ENCODE results near the gene CCL1. TPM values are rescaled to one million over a fixed set of nuclear protein-coding genes. Genes with fewer than 3 reads are reported as not detected.

CCL1 gene
- total and polyA plus RNA-seq, 2 experiments from 2014 or later, result not detected

DNA sequence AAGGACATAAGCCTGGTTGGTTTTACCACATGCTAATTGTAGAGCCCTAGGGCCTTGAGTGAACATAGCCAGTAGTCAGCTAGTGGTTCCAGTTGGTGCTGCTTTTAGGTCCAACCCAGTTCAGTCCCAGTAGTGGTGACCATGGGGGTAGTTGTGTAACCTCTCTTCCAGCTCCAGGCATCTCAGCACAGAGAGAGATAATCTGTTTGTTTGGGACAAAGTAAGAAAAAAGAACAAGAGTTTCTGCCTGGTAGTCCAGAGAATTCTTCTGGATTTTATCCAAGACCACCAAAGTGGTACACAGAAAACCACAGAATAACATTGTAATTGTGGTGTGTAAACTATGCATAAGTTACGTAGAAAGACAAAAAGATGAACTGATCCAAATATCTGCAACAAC lies 11.9 kb downstream of the CCL1 start:
- H3K4me2 ChIP-seq, result no peak overlapping the region
- Mint-ChIP-seq H3K9me3 (peaks cover 2% of the 10 kb centered on the region; the same call in 2 of the 3 replicates), H3K36me3 (ENCODE audit: low read depth) (no peaks in the 10 kb centered on the region), H3K4me3 (no peak overlapping the region), H3K4me1 (no peaks in the 10 kb centered on the region), H3K27ac (no peak overlapping the region), H3K27me3 (ENCODE audit: insufficient read depth, low read depth, poor library complexity) (no peaks in the 10 kb centered on the region)
- H3K27ac ChIP-seq (ENCODE audit: low read depth), result no peak overlapping the region
- H3K4me3 ChIP-seq, result no peak overlapping the region
- no peaks in the 10 kb centered on the region for H3K36me3 ChIP-seq (ENCODE audit: insufficient read depth)
- no peaks in the 10 kb centered on the region for H3F3A ChIP-seq (replicated peaks; ENCODE audit: low read depth)
- no peaks in the 10 kb centered on the region; the same call in 1 of the 2 replicates for H4K20me1 ChIP-seq (replicated peaks; ENCODE audit: insufficient read depth)
- DNase-seq (ENCODE audit: low spot score) (no peak), ATAC-seq (no peak)
- no peaks in the 10 kb centered on the region for H3K27me3 ChIP-seq (ENCODE audit: insufficient read depth)
- TF ChIP-seq, protein P1, sequence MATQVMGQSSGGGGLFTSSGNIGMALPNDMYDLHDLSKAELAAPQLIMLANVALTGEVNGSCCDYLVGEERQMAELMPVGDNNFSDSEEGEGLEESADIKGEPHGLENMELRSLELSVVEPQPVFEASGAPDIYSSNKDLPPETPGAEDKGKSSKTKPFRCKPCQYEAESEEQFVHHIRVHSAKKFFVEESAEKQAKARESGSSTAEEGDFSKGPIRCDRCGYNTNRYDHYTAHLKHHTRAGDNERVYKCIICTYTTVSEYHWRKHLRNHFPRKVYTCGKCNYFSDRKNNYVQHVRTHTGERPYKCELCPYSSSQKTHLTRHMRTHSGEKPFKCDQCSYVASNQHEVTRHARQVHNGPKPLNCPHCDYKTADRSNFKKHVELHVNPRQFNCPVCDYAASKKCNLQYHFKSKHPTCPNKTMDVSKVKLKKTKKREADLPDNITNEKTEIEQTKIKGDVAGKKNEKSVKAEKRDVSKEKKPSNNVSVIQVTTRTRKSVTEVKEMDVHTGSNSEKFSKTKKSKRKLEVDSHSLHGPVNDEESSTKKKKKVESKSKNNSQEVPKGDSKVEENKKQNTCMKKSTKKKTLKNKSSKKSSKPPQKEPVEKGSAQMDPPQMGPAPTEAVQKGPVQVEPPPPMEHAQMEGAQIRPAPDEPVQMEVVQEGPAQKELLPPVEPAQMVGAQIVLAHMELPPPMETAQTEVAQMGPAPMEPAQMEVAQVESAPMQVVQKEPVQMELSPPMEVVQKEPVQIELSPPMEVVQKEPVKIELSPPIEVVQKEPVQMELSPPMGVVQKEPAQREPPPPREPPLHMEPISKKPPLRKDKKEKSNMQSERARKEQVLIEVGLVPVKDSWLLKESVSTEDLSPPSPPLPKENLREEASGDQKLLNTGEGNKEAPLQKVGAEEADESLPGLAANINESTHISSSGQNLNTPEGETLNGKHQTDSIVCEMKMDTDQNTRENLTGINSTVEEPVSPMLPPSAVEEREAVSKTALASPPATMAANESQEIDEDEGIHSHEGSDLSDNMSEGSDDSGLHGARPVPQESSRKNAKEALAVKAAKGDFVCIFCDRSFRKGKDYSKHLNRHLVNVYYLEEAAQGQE (IDR thresholded peaks at IDR 0.05; ENCODE audit: unreplicated experiment), result no peak
- peaks cover 6% of the 10 kb centered on the region; the same call in 1 of the 2 replicates for H3K9me2 ChIP-seq (ENCODE audit: insufficient read depth)
- H3K4me1 ChIP-seq (ENCODE audit: insufficient read depth), result no peaks in the 10 kb centered on the region
- no peaks in the 10 kb centered on the region for H3K79me2 ChIP-seq (replicated peaks; ENCODE audit: insufficient read depth)
- H2AFZ ChIP-seq, result no peak overlapping the region

DNA sequence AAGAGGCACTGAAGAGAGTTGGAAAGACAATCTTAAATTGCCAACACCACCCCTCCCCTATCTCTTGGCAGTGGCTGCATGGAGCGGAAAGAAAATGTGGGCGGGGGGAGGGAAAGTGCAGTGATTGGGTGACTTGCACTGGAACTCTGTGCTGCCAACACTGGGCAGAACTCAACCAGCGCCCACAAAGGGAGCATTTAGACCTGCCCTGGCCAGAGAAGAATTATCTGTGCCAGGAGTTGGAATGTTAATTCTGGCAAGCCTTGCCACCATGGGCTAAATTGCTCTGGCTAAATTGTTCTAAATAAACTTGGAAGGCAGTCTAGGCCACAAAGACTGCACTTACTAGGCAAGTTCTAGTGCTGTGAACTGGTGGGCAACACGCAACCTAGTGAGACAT lies 13.3 kb downstream of the CCL1 start:
- Histone ChIP-seq H3K4me2 (no peak overlapping the region), H3K36me3 (ENCODE audit: insufficient read depth) (no peaks in the 10 kb centered on the region), H3K27me3 (ENCODE audit: insufficient read depth) (no peaks in the 10 kb centered on the region), H3F3A (replicated peaks; ENCODE audit: low read depth) (no peaks in the 10 kb centered on the region), H3K4me3 (no peak overlapping the region), H2AFZ (no peak overlapping the region; the same call in 1 of the 2 replicates), H3K9me2 (ENCODE audit: insufficient read depth) (peaks cover 6% of the 10 kb centered on the region; the same call in 1 of the 2 replicates), H4K20me1 (replicated peaks; ENCODE audit: insufficient read depth) (no peaks in the 10 kb centered on the region; the same call in 1 of the 2 replicates), H3K79me2 (replicated peaks; ENCODE audit: insufficient read depth) (no peaks in the 10 kb centered on the region), H3K27ac (ENCODE audit: low read depth) (no peak overlapping the region), H3K4me1 (ENCODE audit: insufficient read depth) (no peaks in the 10 kb centered on the region)
- H3K36me3 Mint-ChIP-seq (ENCODE audit: low read depth), result no peaks in the 10 kb centered on the region
- H3K27me3 Mint-ChIP-seq (ENCODE audit: insufficient read depth, low read depth, poor library complexity), result no peaks in the 10 kb centered on the region
- TF ChIP-seq, protein P2, sequence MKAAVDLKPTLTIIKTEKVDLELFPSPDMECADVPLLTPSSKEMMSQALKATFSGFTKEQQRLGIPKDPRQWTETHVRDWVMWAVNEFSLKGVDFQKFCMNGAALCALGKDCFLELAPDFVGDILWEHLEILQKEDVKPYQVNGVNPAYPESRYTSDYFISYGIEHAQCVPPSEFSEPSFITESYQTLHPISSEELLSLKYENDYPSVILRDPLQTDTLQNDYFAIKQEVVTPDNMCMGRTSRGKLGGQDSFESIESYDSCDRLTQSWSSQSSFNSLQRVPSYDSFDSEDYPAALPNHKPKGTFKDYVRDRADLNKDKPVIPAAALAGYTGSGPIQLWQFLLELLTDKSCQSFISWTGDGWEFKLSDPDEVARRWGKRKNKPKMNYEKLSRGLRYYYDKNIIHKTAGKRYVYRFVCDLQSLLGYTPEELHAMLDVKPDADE (IDR thresholded peaks at IDR 0.05), result no peak
- TF ChIP-seq EZH2 (IDR thresholded peaks at IDR 0.05; ENCODE audit: low read depth, unreplicated experiment), result no peak
- TF ChIP-seq CREB1 (CRISPR knock-in tag; IDR thresholded peaks at IDR 0.05; ENCODE audit: low read depth), result no peak
- TF ChIP-seq, protein P3, sequence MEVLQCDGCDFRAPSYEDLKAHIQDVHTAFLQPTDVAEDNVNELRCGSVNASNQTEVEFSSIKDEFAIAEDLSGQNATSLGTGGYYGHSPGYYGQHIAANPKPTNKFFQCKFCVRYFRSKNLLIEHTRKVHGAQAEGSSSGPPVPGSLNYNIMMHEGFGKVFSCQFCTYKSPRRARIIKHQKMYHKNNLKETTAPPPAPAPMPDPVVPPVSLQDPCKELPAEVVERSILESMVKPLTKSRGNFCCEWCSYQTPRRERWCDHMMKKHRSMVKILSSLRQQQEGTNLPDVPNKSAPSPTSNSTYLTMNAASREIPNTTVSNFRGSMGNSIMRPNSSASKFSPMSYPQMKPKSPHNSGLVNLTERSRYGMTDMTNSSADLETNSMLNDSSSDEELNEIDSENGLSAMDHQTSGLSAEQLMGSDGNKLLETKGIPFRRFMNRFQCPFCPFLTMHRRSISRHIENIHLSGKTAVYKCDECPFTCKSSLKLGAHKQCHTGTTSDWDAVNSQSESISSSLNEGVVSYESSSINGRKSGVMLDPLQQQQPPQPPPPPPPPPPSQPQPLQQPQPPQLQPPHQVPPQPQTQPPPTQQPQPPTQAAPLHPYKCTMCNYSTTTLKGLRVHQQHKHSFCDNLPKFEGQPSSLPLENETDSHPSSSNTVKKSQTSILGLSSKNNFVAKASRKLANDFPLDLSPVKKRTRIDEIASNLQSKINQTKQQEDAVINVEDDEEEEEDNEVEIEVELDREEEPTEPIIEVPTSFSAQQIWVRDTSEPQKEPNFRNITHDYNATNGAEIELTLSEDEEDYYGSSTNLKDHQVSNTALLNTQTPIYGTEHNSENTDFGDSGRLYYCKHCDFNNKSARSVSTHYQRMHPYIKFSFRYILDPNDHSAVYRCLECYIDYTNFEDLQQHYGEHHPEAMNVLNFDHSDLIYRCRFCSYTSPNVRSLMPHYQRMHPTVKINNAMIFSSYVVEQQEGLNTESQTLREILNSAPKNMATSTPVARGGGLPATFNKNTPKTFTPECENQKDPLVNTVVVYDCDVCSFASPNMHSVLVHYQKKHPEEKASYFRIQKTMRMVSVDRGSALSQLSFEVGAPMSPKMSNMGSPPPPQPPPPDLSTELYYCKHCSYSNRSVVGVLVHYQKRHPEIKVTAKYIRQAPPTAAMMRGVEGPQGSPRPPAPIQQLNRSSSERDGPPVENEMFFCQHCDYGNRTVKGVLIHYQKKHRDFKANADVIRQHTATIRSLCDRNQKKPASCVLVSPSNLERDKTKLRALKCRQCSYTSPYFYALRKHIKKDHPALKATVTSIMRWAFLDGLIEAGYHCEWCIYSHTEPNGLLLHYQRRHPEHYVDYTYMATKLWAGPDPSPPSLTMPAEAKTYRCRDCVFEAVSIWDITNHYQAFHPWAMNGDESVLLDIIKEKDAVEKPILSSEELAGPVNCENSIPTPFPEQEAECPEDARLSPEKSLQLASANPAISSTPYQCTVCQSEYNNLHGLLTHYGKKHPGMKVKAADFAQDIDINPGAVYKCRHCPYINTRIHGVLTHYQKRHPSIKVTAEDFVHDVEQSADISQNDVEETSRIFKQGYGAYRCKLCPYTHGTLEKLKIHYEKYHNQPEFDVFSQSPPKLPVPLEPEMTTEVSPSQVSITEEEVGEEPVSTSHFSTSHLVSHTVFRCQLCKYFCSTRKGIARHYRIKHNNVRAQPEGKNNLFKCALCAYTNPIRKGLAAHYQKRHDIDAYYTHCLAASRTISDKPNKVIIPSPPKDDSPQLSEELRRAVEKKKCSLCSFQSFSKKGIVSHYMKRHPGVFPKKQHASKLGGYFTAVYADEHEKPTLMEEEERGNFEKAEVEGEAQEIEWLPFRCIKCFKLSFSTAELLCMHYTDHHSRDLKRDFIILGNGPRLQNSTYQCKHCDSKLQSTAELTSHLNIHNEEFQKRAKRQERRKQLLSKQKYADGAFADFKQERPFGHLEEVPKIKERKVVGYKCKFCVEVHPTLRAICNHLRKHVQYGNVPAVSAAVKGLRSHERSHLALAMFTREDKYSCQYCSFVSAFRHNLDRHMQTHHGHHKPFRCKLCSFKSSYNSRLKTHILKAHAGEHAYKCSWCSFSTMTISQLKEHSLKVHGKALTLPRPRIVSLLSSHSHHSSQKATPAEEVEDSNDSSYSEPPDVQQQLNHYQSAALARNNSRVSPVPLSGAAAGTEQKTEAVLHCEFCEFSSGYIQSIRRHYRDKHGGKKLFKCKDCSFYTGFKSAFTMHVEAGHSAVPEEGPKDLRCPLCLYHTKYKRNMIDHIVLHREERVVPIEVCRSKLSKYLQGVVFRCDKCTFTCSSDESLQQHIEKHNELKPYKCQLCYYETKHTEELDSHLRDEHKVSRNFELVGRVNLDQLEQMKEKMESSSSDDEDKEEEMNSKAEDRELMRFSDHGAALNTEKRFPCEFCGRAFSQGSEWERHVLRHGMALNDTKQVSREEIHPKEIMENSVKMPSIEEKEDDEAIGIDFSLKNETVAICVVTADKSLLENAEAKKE (CRISPR knock-in tag; IDR thresholded peaks at IDR 0.05), result no peak
- TF ChIP-seq, protein P4, sequence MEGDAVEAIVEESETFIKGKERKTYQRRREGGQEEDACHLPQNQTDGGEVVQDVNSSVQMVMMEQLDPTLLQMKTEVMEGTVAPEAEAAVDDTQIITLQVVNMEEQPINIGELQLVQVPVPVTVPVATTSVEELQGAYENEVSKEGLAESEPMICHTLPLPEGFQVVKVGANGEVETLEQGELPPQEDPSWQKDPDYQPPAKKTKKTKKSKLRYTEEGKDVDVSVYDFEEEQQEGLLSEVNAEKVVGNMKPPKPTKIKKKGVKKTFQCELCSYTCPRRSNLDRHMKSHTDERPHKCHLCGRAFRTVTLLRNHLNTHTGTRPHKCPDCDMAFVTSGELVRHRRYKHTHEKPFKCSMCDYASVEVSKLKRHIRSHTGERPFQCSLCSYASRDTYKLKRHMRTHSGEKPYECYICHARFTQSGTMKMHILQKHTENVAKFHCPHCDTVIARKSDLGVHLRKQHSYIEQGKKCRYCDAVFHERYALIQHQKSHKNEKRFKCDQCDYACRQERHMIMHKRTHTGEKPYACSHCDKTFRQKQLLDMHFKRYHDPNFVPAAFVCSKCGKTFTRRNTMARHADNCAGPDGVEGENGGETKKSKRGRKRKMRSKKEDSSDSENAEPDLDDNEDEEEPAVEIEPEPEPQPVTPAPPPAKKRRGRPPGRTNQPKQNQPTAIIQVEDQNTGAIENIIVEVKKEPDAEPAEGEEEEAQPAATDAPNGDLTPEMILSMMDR (conservative IDR thresholded peaks at IDR 0.05; ENCODE audit: low read depth in 2 of 2), result no peak
- no peak for TF ChIP-seq POLR2AphosphoS5 (IDR thresholded peaks at IDR 0.05; ENCODE audit: low read depth)
- no peak overlapping the region for H3K27ac Mint-ChIP-seq
- H3K4me1 Mint-ChIP-seq, result no peaks in the 10 kb centered on the region
- peaks cover 2% of the 10 kb centered on the region; the same call in 2 of the 3 replicates for H3K9me3 Mint-ChIP-seq
- ATAC-seq (no peak), DNase-seq (ENCODE audit: low spot score) (no peak)
- no peak overlapping the region for H3K4me3 Mint-ChIP-seq
